ENCODE results near the gene ITFG2. TPM values are rescaled to one million over a fixed set of nuclear protein-coding genes. Genes with fewer than 3 reads are reported as not detected.
"Not testable (repeated sequence)": the region's sequence is repeated elsewhere in the genome, so short reads cannot be mapped to it uniquely, and the experiment has no call there.

ITFG2 gene
- total RNA-seq, result 80.0 TPM
- polyA plus RNA-seq, result 10 to 100 TPM; 38.8 to 53.4 (median 45.5) TPM

GRCh38 chr12:2812290-2813213 lies at the start of gene ITFG2:
ITFG2 (plus strand) TSS chr12:2812668; CDS start chr12:2812761, 93 bp downstream.
- Histone ChIP-seq H3K9me3 (ENCODE audit: control insufficient read depth in 2 of 2, low read length in 2 of 2) (no peaks in the 10 kb centered on the region), H3K4me1 (ENCODE audit: control insufficient read depth, insufficient read depth, low read length, poor library complexity, severe bottlenecking) (peaks cover 22% of the 10 kb centered on the region), H3K27me3 (ENCODE audit: control insufficient read depth, insufficient read depth, low read length) (no peaks in the 10 kb centered on the region), H3K4me3 (ENCODE audit: low read depth, low read length) (peak within 1 kb of the TSS; percentile 97), H3K27ac (ENCODE audit: insufficient read depth, low read length, poor library complexity, severe bottlenecking) (peak within 1 kb of the TSS; percentile 90), H3K36me3 (ENCODE audit: control insufficient read depth, insufficient read depth, low read length) (peaks cover 10% of the 10 kb centered on the region)
- DNase-seq (peak; percentile 95 to 98 (median 98)), ATAC-seq (ENCODE audit: low read depth in 2 of 2) (peak; percentile 95 to 97)
- peaks cover 5% of the 10 kb centered on the region for H3K27me3 Mint-ChIP-seq
- H3K9me3 Mint-ChIP-seq, result no peaks in the 10 kb centered on the region
- peak within 1 kb of the TSS; percentile 98 to 100 (median 100) for H3K27ac Mint-ChIP-seq
- peaks cover 3 to 50% (median 21%) of the 10 kb centered on the region in 4 donors for H3K4me1 Mint-ChIP-seq
- peaks cover 3% of the 10 kb centered on the region for H3K36me3 Mint-ChIP-seq
- H3K4me3 Mint-ChIP-seq, result peak within 1 kb of the TSS; percentile 94 to 99 (median 96)

- DNase-seq (no peak), ATAC-seq (ENCODE audit: low read depth in 2 of 2) (no peak)
- H3K27ac Mint-ChIP-seq, result no peak overlapping the region
- H3K27me3 ChIP-seq (ENCODE audit: control insufficient read depth, insufficient read depth, low read length), result no peaks in the 10 kb centered on the region
- no peaks in the 10 kb centered on the region for H3K9me3 Mint-ChIP-seq
- H3K4me3 Mint-ChIP-seq, result no peak overlapping the region
- H3K27ac ChIP-seq (ENCODE audit: insufficient read depth, low read length, poor library complexity, severe bottlenecking), result no peak overlapping the region
- H3K9me3 ChIP-seq (ENCODE audit: control insufficient read depth in 2 of 2, low read length in 2 of 2), result no peaks in the 10 kb centered on the region
- no peaks in the 10 kb centered on the region for H3K36me3 Mint-ChIP-seq
- H3K4me1 Mint-ChIP-seq, result peaks cover 0 to 6% (median 2%) of the 10 kb centered on the region in 4 donors
- H3K4me1 ChIP-seq (ENCODE audit: control insufficient read depth, insufficient read depth, low read length, poor library complexity, severe bottlenecking), result no peaks in the 10 kb centered on the region
- peaks cover 4% of the 10 kb centered on the region for H3K27me3 Mint-ChIP-seq
- no peaks in the 10 kb centered on the region for H3K36me3 ChIP-seq (ENCODE audit: control insufficient read depth, insufficient read depth, low read length)
- no peak overlapping the region for H3K4me3 ChIP-seq (ENCODE audit: low read depth, low read length)
Observed at GRCh38 chr12:2764398-2764797, 48.1 kb upstream of the ITFG2 start.

GRCh38 chr12:2765052-2765451 lies 47.4 kb upstream of the ITFG2 start:
- H3K27me3 ChIP-seq (ENCODE audit: control insufficient read depth, insufficient read depth, low read length), result no peaks in the 10 kb centered on the region
- Mint-ChIP-seq H3K36me3 (no peaks in the 10 kb centered on the region), H3K4me3 (no peak overlapping the region), H3K4me1 (peaks cover 0 to 6% (median 2%) of the 10 kb centered on the region in 4 donors), H3K9me3 (no peaks in the 10 kb centered on the region), H3K27me3 (peaks cover 4% of the 10 kb centered on the region), H3K27ac (no peak overlapping the region)
- no peak for DNase-seq
- no peaks in the 10 kb centered on the region for H3K36me3 ChIP-seq (ENCODE audit: control insufficient read depth, insufficient read depth, low read length)
- no peak overlapping the region for H3K4me3 ChIP-seq (ENCODE audit: low read depth, low read length)
- no peak overlapping the region for H3K27ac ChIP-seq (ENCODE audit: insufficient read depth, low read length, poor library complexity, severe bottlenecking)
- ATAC-seq (ENCODE audit: low read depth in 2 of 2), result no peak
- no peaks in the 10 kb centered on the region for H3K4me1 ChIP-seq (ENCODE audit: control insufficient read depth, insufficient read depth, low read length, poor library complexity, severe bottlenecking)
- H3K9me3 ChIP-seq (ENCODE audit: control insufficient read depth in 2 of 2, low read length in 2 of 2), result no peaks in the 10 kb centered on the region

GRCh38 chr12:2765608-2766007 lies 46.9 kb upstream of the ITFG2 start:
- peak overlapping the region in 1 of 4 donors; percentile 32 for H3K4me3 Mint-ChIP-seq
- Histone ChIP-seq H3K27me3 (ENCODE audit: control insufficient read depth, insufficient read depth, low read length) (no peaks in the 10 kb centered on the region), H3K27ac (ENCODE audit: insufficient read depth, low read length, poor library complexity, severe bottlenecking) (no peak overlapping the region), H3K9me3 (ENCODE audit: control insufficient read depth in 2 of 2, low read length in 2 of 2) (no peaks in the 10 kb centered on the region), H3K36me3 (ENCODE audit: control insufficient read depth, insufficient read depth, low read length) (no peaks in the 10 kb centered on the region), H3K4me3 (ENCODE audit: low read depth, low read length) (no peak overlapping the region), H3K4me1 (ENCODE audit: control insufficient read depth, insufficient read depth, low read length, poor library complexity, severe bottlenecking) (no peaks in the 10 kb centered on the region)
- no peak for DNase-seq
- H3K27me3 Mint-ChIP-seq, result peaks cover 4% of the 10 kb centered on the region
- H3K36me3 Mint-ChIP-seq, result peaks cover 2% of the 10 kb centered on the region
- ATAC-seq (ENCODE audit: low read depth in 2 of 2), result no peak
- no peak overlapping the region for H3K27ac Mint-ChIP-seq
- peaks cover 0 to 3% (median 0%) of the 10 kb centered on the region in 7 donors for H3K9me3 Mint-ChIP-seq
- peaks cover 0 to 6% (median 2%) of the 10 kb centered on the region in 4 donors for H3K4me1 Mint-ChIP-seq

GRCh38 chr12:2768224-2768961 lies 44.1 kb upstream of the ITFG2 start:
- Histone ChIP-seq H3K27me3 (ENCODE audit: control insufficient read depth, insufficient read depth, low read length) (no peaks in the 10 kb centered on the region), H3K4me1 (ENCODE audit: control insufficient read depth, insufficient read depth, low read length, poor library complexity, severe bottlenecking) (no peaks in the 10 kb centered on the region), H3K9me3 (ENCODE audit: control insufficient read depth in 2 of 2, low read length in 2 of 2) (no peaks in the 10 kb centered on the region), H3K27ac (ENCODE audit: insufficient read depth, low read length, poor library complexity, severe bottlenecking) (no peak overlapping the region), H3K4me3 (ENCODE audit: low read depth, low read length) (no peak overlapping the region), H3K36me3 (ENCODE audit: control insufficient read depth, insufficient read depth, low read length) (no peaks in the 10 kb centered on the region)
- Mint-ChIP-seq H3K4me1 (peaks cover 0 to 6% (median 2%) of the 10 kb centered on the region in 4 donors), H3K27ac (peak overlapping the region in 1 of 3 donors; percentile 48), H3K36me3 (peaks cover 3% of the 10 kb centered on the region), H3K9me3 (peaks cover 0 to 4% (median 0%) of the 10 kb centered on the region in 7 donors), H3K27me3 (peaks cover 4% of the 10 kb centered on the region), H3K4me3 (no peak overlapping the region)
- peak in 1 of 2 donors; percentile 44 for ATAC-seq (ENCODE audit: low read depth in 2 of 2)
- DNase-seq, result no peak

GRCh38 chr12:2769866-2770533 lies 42.5 kb upstream of the ITFG2 start:
- H3K4me1 ChIP-seq (ENCODE audit: control insufficient read depth, insufficient read depth, low read length, poor library complexity, severe bottlenecking), result no peaks in the 10 kb centered on the region
- peaks cover 0 to 6% (median 2%) of the 10 kb centered on the region in 4 donors for H3K4me1 Mint-ChIP-seq
- H3K27ac Mint-ChIP-seq, result peak overlapping the region in 1 of 3 donors; percentile 60
- no peaks in the 10 kb centered on the region for H3K27me3 ChIP-seq (ENCODE audit: control insufficient read depth, insufficient read depth, low read length)
- H3K27ac ChIP-seq (ENCODE audit: insufficient read depth, low read length, poor library complexity, severe bottlenecking), result no peak overlapping the region
- H3K9me3 Mint-ChIP-seq, result peaks cover 0 to 4% (median 0%) of the 10 kb centered on the region in 7 donors
- H3K4me3 Mint-ChIP-seq, result peak overlapping the region in 1 of 4 donors; percentile 61
- ATAC-seq (ENCODE audit: low read depth in 2 of 2), result no peak
- H3K9me3 ChIP-seq (ENCODE audit: control insufficient read depth in 2 of 2, low read length in 2 of 2), result no peaks in the 10 kb centered on the region
- no peak overlapping the region for H3K4me3 ChIP-seq (ENCODE audit: low read depth, low read length)
- DNase-seq, result no peak
- H3K36me3 Mint-ChIP-seq, result peaks cover 3% of the 10 kb centered on the region
- H3K36me3 ChIP-seq (ENCODE audit: control insufficient read depth, insufficient read depth, low read length), result no peaks in the 10 kb centered on the region
- H3K27me3 Mint-ChIP-seq, result peaks cover 4% of the 10 kb centered on the region

GRCh38 chr12:2770544-2770943 lies 41.9 kb upstream of the ITFG2 start:
- not testable (repeated sequence) for DNase-seq; H3K9me3 ChIP-seq (ENCODE audit: control insufficient read depth in 2 of 2, low read length in 2 of 2); H3K27me3 ChIP-seq (ENCODE audit: control insufficient read depth, insufficient read depth, low read length); H3K4me3 ChIP-seq (ENCODE audit: low read depth, low read length); ATAC-seq (ENCODE audit: low read depth in 2 of 2); H3K36me3 Mint-ChIP-seq; H3K36me3 ChIP-seq (ENCODE audit: control insufficient read depth, insufficient read depth, low read length); H3K27ac ChIP-seq (ENCODE audit: insufficient read depth, low read length, poor library complexity, severe bottlenecking); H3K4me1 ChIP-seq (ENCODE audit: control insufficient read depth, insufficient read depth, low read length, poor library complexity, severe bottlenecking); H3K27me3 Mint-ChIP-seq; H3K9me3 Mint-ChIP-seq; H3K4me1 Mint-ChIP-seq
- H3K4me3 Mint-ChIP-seq, result peak overlapping the region in 1 of 4 donors; percentile 61
- H3K27ac Mint-ChIP-seq, result peak overlapping the region in 1 of 3 donors; percentile 60
